RWPE2 (cell line): ENCODE results near the gene RNU6-8.

Experiments used
- ATAC-seq: fragments of 200-7000 bp; cut with Tn5 transposase; 3 replicates; pipeline ENCODE4 v1.9.1; 2021; ENCODE audit warnings: low read depth
- DNase-seq: peaks from one replicate; pipeline ENCODE4 v3.0.0-alpha.2; 2020; ENCODE audit warnings: low spot score
- H3K27ac ChIP-seq: fragments of 450-650 bp; 2 replicates; pipeline ENCODE4 v1.5.1; 2017; ENCODE audit warnings: mild to moderate bottlenecking; ENCODE audit not compliant: poor library complexity, severe bottlenecking
- H3K27me3 ChIP-seq: fragments of 250-450 bp; sonication (Bioruptor Pico); 2 replicates; pipeline ENCODE4 v1.5.1; 2021; ENCODE audit warnings: mild to moderate bottlenecking, moderate library complexity; ENCODE audit not compliant: insufficient read depth, poor library complexity, severe bottlenecking
- H3K36me3 ChIP-seq: fragments of 250-450 bp; sonication (Bioruptor Pico); 2 replicates; pipeline ENCODE4 v1.5.1; 2020; ENCODE audit warnings: low read depth, mild to moderate bottlenecking, moderate library complexity
- H3K4me1 ChIP-seq: fragments of 250-450 bp; sonication (Bioruptor Pico); 2 replicates; pipeline ENCODE4 v1.5.1; 2021; ENCODE audit warnings: mild to moderate bottlenecking, moderate library complexity; ENCODE audit not compliant: insufficient read depth, poor library complexity, severe bottlenecking
- H3K4me3 ChIP-seq: fragments of 250-450 bp; sonication (Bioruptor Pico); 2 replicates; pipeline ENCODE4 v1.5.1; 2021; ENCODE audit warnings: mild to moderate bottlenecking, moderate library complexity; ENCODE audit not compliant: severe bottlenecking
- H3K9me3 ChIP-seq: fragments of 250-450 bp; sonication (Bioruptor Pico); 2 replicates; pipeline ENCODE4 v1.5.1; 2021; ENCODE audit warnings: mild to moderate bottlenecking, moderate library complexity; ENCODE audit not compliant: severe bottlenecking
- TF ChIP-seq, protein P1 (sequence below): fragments of 450-650 bp; IDR thresholded peaks from one replicate; pipeline ENCODE4 v1.5.1; 2017; ENCODE audit warnings: mild to moderate bottlenecking, moderate library complexity; ENCODE audit not compliant: poor library complexity, severe bottlenecking

Gene RNU6-8

DNA sequence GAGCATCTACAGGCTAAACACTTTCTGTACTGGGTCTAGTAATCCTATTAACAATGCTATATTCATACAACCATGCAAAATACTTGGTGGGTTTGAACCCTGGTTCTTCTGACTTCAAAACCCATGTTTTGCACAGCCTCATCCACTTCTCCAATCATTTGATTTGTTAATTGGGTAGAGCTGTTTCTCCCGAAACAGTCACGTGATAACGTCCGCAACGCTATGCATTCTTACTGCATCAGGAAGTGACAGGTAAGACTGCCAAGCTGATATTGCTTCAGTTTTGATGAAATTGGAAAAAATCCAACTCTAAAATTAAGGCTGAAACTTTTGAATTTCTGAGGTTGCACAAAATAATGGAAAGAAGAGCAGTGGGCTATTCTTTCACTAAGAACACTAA, 31.6 kb downstream of the RNU6-8 start:
- no peaks in the 10 kb centered on the region for H3K27me3 ChIP-seq
- H3K4me1 ChIP-seq: no peaks in the 10 kb centered on the region
- H3K9me3 ChIP-seq: no peaks in the 10 kb centered on the region
- no peaks in the 10 kb centered on the region for H3K36me3 ChIP-seq
- TF ChIP-seq, protein P1, sequence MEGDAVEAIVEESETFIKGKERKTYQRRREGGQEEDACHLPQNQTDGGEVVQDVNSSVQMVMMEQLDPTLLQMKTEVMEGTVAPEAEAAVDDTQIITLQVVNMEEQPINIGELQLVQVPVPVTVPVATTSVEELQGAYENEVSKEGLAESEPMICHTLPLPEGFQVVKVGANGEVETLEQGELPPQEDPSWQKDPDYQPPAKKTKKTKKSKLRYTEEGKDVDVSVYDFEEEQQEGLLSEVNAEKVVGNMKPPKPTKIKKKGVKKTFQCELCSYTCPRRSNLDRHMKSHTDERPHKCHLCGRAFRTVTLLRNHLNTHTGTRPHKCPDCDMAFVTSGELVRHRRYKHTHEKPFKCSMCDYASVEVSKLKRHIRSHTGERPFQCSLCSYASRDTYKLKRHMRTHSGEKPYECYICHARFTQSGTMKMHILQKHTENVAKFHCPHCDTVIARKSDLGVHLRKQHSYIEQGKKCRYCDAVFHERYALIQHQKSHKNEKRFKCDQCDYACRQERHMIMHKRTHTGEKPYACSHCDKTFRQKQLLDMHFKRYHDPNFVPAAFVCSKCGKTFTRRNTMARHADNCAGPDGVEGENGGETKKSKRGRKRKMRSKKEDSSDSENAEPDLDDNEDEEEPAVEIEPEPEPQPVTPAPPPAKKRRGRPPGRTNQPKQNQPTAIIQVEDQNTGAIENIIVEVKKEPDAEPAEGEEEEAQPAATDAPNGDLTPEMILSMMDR: no peak
- DNase-seq: no peak
- H3K4me3 ChIP-seq: no peak overlapping the region
- no peak for ATAC-seq
- H3K27ac ChIP-seq: no peak overlapping the region

- TF ChIP-seq, protein P1: no peak
- H3K4me1 ChIP-seq: no peaks in the 10 kb centered on the region
- ATAC-seq (no peak), DNase-seq (no peak)
- H3K27ac ChIP-seq: no peak overlapping the region
- no peaks in the 10 kb centered on the region for H3K9me3 ChIP-seq
- H3K36me3 ChIP-seq: no peaks in the 10 kb centered on the region
- no peaks in the 10 kb centered on the region for H3K27me3 ChIP-seq
- H3K4me3 ChIP-seq: no peak overlapping the region
These were observed 33.9 kb downstream of the RNU6-8 start for GRCh38 chr14:32169191-32169590.

DNA sequence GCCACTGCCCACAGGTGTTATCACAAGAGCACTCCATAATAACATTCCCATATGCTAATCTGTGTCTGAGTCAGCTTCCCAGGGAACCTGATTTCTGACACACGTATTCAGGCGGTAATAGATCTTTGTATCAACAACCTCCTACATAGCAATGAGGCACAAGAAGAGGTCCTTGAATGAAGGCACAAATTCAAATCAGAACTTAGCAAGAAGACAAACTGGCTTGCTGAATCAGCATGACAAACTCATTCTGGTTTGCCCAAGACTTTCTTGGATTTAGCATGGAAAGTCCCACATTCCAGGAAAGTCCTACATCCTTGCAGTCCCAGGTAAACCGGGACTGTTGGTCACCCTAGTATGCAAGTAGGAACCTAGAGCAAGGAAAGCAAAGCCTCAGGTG, 35.2 kb downstream of the RNU6-8 start:
- Histone ChIP-seq H3K27me3 (no peaks in the 10 kb centered on the region), H3K36me3 (no peaks in the 10 kb centered on the region), H3K27ac (no peak overlapping the region), H3K4me1 (no peaks in the 10 kb centered on the region), H3K9me3 (no peaks in the 10 kb centered on the region), H3K4me3 (no peak overlapping the region)
- DNase-seq (no peak), ATAC-seq (no peak)
- TF ChIP-seq, protein P1: no peak

GRCh38 chr14:32166924-32167323, 36.1 kb downstream of the RNU6-8 start:
- no peaks in the 10 kb centered on the region for H3K4me1 ChIP-seq
- H3K36me3 ChIP-seq: no peaks in the 10 kb centered on the region
- TF ChIP-seq, protein P1: no peak
- H3K9me3 ChIP-seq: no peaks in the 10 kb centered on the region
- ATAC-seq: no peak
- H3K4me3 ChIP-seq: no peak overlapping the region
- no peak overlapping the region for H3K27ac ChIP-seq
- DNase-seq: no peak
- no peaks in the 10 kb centered on the region for H3K27me3 ChIP-seq

GRCh38 chr14:32166029-32166428, 37.0 kb downstream of the RNU6-8 start:
- no peaks in the 10 kb centered on the region for H3K9me3 ChIP-seq
- no peaks in the 10 kb centered on the region for H3K36me3 ChIP-seq
- ATAC-seq: no peak
- no peak overlapping the region for H3K4me3 ChIP-seq
- DNase-seq: no peak
- no peaks in the 10 kb centered on the region for H3K4me1 ChIP-seq
- no peak overlapping the region for H3K27ac ChIP-seq
- H3K27me3 ChIP-seq: no peaks in the 10 kb centered on the region
- TF ChIP-seq, protein P1: no peak
